ENCODE data around the gene BTAF1.
"Not testable (repeated sequence)": the region's sequence is repeated elsewhere in the genome, so short reads cannot be mapped to it uniquely, and the experiment has no call there.

The BTAF1 gene

DNA sequence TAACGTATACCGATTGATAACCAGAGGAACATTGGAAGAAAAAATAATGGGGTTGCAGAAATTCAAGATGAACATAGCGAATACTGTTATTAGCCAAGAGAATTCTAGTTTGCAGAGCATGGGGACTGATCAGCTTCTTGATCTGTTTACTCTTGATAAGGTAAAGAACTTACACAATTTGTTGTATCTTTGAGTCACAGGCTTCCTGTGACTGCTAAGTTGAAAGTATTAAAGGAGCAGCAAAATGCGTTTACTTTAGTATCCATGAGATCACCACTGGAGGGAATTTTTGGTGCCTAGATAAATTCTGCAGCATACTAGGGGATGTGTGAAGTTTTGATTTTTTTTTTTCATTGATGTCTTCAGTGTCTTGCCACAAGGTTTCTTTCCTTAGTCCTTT lies 103.6 kb downstream of the BTAF1 start:
- ATAC-seq (ENCODE audit: insufficient read depth, low read depth) (no peak), DNase-seq (no peak)
- H3K36me3 ChIP-seq (ENCODE audit: insufficient read depth, low read length), result peaks cover 99% of the 10 kb centered on the region
- H4K20me1 ChIP-seq (ENCODE audit: insufficient read depth, low read length), result no peaks in the 10 kb centered on the region
- no peaks in the 10 kb centered on the region for H3K9me3 ChIP-seq (ENCODE audit: insufficient read depth, low read length, severe bottlenecking)
- H3K27ac ChIP-seq (ENCODE audit: low read length), result no peak overlapping the region
- TF ChIP-seq, protein P1, sequence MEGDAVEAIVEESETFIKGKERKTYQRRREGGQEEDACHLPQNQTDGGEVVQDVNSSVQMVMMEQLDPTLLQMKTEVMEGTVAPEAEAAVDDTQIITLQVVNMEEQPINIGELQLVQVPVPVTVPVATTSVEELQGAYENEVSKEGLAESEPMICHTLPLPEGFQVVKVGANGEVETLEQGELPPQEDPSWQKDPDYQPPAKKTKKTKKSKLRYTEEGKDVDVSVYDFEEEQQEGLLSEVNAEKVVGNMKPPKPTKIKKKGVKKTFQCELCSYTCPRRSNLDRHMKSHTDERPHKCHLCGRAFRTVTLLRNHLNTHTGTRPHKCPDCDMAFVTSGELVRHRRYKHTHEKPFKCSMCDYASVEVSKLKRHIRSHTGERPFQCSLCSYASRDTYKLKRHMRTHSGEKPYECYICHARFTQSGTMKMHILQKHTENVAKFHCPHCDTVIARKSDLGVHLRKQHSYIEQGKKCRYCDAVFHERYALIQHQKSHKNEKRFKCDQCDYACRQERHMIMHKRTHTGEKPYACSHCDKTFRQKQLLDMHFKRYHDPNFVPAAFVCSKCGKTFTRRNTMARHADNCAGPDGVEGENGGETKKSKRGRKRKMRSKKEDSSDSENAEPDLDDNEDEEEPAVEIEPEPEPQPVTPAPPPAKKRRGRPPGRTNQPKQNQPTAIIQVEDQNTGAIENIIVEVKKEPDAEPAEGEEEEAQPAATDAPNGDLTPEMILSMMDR (IDR thresholded peaks at IDR 0.05; ENCODE audit: borderline replicate concordance, extremely low read depth, low read length, poor library complexity, severe bottlenecking), result no peak
- no peak for TF ChIP-seq EZH2 (IDR thresholded peaks at IDR 0.05; ENCODE audit: borderline replicate concordance, low read depth, low read length, severe bottlenecking)
- H2AFZ ChIP-seq (ENCODE audit: low read depth, low read length), result no peak overlapping the region
- no peak overlapping the region for H3K4me2 ChIP-seq (ENCODE audit: insufficient read depth, low read length)
- no peak overlapping the region for H3K9ac ChIP-seq (ENCODE audit: low read depth, low read length)
- H3K27me3 ChIP-seq (ENCODE audit: insufficient read depth, low read length, poor library complexity), result no peaks in the 10 kb centered on the region
- no peaks in the 10 kb centered on the region for H3K79me2 ChIP-seq (ENCODE audit: insufficient read depth, low read length)
- no peak overlapping the region for H3K4me3 ChIP-seq (ENCODE audit: low read depth in 1 of 2, low read length in 2 of 2)
- H3K4me1 ChIP-seq (ENCODE audit: insufficient read depth, low read length), result no peaks in the 10 kb centered on the region

DNA sequence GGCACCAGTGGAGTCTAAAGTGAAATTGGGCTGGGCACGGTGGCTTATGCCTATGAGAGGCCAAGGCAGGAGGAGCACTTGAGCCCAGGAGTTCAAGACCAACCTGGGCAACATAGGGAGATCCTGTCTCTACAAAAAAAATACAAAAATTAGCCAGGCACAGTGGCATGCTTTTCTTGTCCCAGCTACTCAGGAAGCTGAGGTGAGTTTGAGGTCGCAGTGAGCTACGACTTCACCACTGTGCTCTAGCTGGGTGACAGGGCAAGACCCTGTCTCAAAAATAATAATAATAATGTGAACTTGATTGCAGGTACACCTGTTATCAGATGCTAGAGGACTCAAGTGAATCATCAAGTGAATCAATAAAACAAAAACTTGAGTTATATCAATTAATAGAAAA lies 108.0 kb downstream of the BTAF1 start:
- no peak overlapping the region for H3K4me2 ChIP-seq (ENCODE audit: insufficient read depth, low read length)
- TF ChIP-seq EZH2 (IDR thresholded peaks at IDR 0.05; ENCODE audit: borderline replicate concordance, low read depth, low read length, severe bottlenecking), result no peak
- TF ChIP-seq, protein P1 (IDR thresholded peaks at IDR 0.05; ENCODE audit: borderline replicate concordance, extremely low read depth, low read length, poor library complexity, severe bottlenecking), result no peak
- H3K9me3 ChIP-seq (ENCODE audit: insufficient read depth, low read length, severe bottlenecking), result no peaks in the 10 kb centered on the region
- H3K79me2 ChIP-seq (ENCODE audit: insufficient read depth, low read length), result no peaks in the 10 kb centered on the region
- DNase-seq, result no peak
- peak; percentile 52; the same call in 2 of the 3 replicates for ATAC-seq (ENCODE audit: insufficient read depth, low read depth)
- H2AFZ ChIP-seq (ENCODE audit: low read depth, low read length), result no peak overlapping the region
- H3K9ac ChIP-seq (ENCODE audit: low read depth, low read length), result no peak overlapping the region
- no peak overlapping the region for H3K4me3 ChIP-seq (ENCODE audit: low read depth in 1 of 2, low read length in 2 of 2)
- H3K27ac ChIP-seq (ENCODE audit: low read length), result no peak overlapping the region
- no peaks in the 10 kb centered on the region for H3K27me3 ChIP-seq (ENCODE audit: insufficient read depth, low read length, poor library complexity)
- no peaks in the 10 kb centered on the region for H4K20me1 ChIP-seq (ENCODE audit: insufficient read depth, low read length)
- H3K36me3 ChIP-seq (ENCODE audit: insufficient read depth, low read length), result peaks cover 67% of the 10 kb centered on the region
- no peaks in the 10 kb centered on the region for H3K4me1 ChIP-seq (ENCODE audit: insufficient read depth, low read length)

DNA sequence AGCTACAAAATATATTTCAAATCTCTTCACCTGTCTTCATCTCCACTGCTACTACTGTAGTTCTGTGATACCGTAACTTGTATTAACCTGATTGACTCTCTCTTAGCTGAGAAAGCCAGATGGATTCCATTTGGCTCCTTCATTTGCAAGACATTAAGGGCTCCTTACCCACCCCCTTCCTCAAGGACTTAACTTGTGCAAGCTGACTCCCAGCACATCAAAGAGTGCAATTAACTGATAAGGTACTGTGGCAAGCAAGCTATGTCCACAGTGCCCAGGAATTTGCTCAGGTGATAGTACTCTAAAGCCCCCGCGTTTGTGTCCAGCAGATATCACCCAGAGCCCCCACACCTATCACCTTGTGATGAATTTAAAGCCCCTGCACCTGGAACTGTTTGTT lies 109.5 kb downstream of the BTAF1 start:
- peaks cover 52% of the 10 kb centered on the region for H3K36me3 ChIP-seq (ENCODE audit: insufficient read depth, low read length)
- DNase-seq, result not testable (repeated sequence)

DNA sequence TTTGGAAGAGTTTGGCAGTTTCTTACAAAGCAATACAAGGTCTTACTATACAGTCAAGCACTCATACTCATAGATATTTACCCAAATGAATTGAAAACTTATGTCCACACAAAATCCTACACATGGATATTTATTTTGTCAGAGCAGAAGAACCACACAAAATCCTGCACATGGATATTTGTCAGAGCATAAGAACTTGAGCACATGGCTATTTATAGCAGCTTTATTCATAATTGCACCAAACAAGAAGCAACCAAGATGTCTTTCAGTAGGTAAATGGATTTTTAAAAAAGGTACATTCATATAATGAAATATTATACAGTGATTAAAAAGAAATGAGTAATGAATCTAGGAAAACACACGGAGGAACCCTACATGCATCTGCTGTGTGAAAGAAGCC lies 115.4 kb downstream of the BTAF1 start:
- Histone ChIP-seq H2AFZ (ENCODE audit: low read depth, low read length) (no peak overlapping the region), H3K27ac (ENCODE audit: low read length) (no peak overlapping the region), H3K36me3 (ENCODE audit: insufficient read depth, low read length) (peaks cover under 1% of the 10 kb centered on the region; the same call in 1 of the 2 replicates), H4K20me1 (ENCODE audit: insufficient read depth, low read length) (no peaks in the 10 kb centered on the region), H3K9me3 (ENCODE audit: insufficient read depth, low read length, severe bottlenecking) (no peaks in the 10 kb centered on the region), H3K27me3 (ENCODE audit: insufficient read depth, low read length, poor library complexity) (no peaks in the 10 kb centered on the region), H3K9ac (ENCODE audit: low read depth, low read length) (no peak overlapping the region), H3K4me1 (ENCODE audit: insufficient read depth, low read length) (no peaks in the 10 kb centered on the region), H3K4me2 (ENCODE audit: insufficient read depth, low read length) (no peak overlapping the region), H3K79me2 (ENCODE audit: insufficient read depth, low read length) (no peaks in the 10 kb centered on the region), H3K4me3 (ENCODE audit: low read depth in 1 of 2, low read length in 2 of 2) (no peak overlapping the region)
- ATAC-seq (ENCODE audit: insufficient read depth, low read depth) (no peak), DNase-seq (no peak)
- no peak for TF ChIP-seq EZH2 (IDR thresholded peaks at IDR 0.05; ENCODE audit: borderline replicate concordance, low read depth, low read length, severe bottlenecking)
- TF ChIP-seq, protein P1 (IDR thresholded peaks at IDR 0.05; ENCODE audit: borderline replicate concordance, extremely low read depth, low read length, poor library complexity, severe bottlenecking), result no peak

More for the DNA sequence above, 109.5 kb downstream of the BTAF1 start:
- H3K9me3 ChIP-seq (ENCODE audit: insufficient read depth, low read length, severe bottlenecking); H3K9ac ChIP-seq (ENCODE audit: low read depth, low read length); H3K27me3 ChIP-seq (ENCODE audit: insufficient read depth, low read length, poor library complexity); H3K79me2 ChIP-seq (ENCODE audit: insufficient read depth, low read length); H2AFZ ChIP-seq (ENCODE audit: low read depth, low read length); H3K4me2 ChIP-seq (ENCODE audit: insufficient read depth, low read length); H4K20me1 ChIP-seq (ENCODE audit: insufficient read depth, low read length); H3K27ac ChIP-seq (ENCODE audit: low read length); ATAC-seq (ENCODE audit: insufficient read depth, low read depth); H3K4me3 ChIP-seq (ENCODE audit: low read depth in 1 of 2, low read length in 2 of 2); H3K4me1 ChIP-seq (ENCODE audit: insufficient read depth, low read length): not testable (repeated sequence)
